Measurements from ENCODE around the gene ROMO1.

DNA sequence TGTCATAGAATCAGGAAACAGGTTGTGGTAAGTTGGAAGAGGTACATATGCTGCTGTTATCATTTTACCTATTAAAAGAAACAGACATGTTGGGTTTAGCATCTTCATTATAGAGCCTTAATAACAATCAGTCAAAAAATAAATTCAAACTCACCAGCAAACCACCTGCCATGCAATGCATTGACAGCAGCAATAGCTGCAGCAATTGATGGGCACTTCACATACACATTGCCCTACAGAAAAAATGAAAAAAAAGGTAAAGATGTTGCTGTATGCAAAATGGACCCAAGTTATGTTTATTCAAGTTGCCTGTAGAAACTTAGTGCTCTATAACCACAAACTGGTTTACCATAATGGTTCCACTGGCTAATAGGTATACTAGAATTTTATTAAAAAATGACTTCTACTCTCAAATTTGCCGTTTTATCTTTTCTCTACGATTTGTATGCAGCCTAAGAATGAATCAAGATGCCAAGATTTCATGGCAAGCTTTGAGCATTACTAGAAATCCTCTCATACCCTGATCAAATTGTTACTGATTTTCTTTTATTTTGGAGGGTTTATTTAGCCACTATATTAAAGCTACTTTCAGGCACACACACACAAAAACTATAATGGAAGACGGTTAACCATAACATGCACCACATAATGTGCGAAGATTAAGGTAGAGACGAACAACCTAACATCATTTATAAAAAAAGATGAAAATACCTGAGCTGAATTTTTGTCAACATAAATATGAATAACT, 5.5 kb downstream of the ROMO1 start:
- TF ChIP-seq EZH2 (IDR thresholded peaks at IDR 0.05; ENCODE audit: borderline replicate concordance, insufficient read depth, low read length, poor library complexity, severe bottlenecking) (no peak), CTCF (IDR thresholded peaks at IDR 0.05; ENCODE audit: poor library complexity, severe bottlenecking) (no peak), EP300 (conservative IDR thresholded peaks at IDR 0.05; ENCODE audit: poor library complexity, severe bottlenecking) (no peak), REST (IDR thresholded peaks at IDR 0.05; ENCODE audit: borderline replicate concordance) (no peak), TAF1 (IDR thresholded peaks at IDR 0.05; ENCODE audit: low read depth) (no peak), POLR2AphosphoS5 (IDR thresholded peaks at IDR 0.05) (no peak), RAD21 (conservative IDR thresholded peaks at IDR 0.05) (no peak), MXI1 (conservative IDR thresholded peaks at IDR 0.05; ENCODE audit: poor library complexity, severe bottlenecking) (no peak)

All from neural cell (in vitro differentiated cells).